ENCODE results near the gene TMIE. TPM values are rescaled to one million over a fixed set of nuclear protein-coding genes. Genes with fewer than 3 reads are reported as not detected.

Gene TMIE
- total RNA-seq, 4 donors from 2014 or later = not detected

DNA sequence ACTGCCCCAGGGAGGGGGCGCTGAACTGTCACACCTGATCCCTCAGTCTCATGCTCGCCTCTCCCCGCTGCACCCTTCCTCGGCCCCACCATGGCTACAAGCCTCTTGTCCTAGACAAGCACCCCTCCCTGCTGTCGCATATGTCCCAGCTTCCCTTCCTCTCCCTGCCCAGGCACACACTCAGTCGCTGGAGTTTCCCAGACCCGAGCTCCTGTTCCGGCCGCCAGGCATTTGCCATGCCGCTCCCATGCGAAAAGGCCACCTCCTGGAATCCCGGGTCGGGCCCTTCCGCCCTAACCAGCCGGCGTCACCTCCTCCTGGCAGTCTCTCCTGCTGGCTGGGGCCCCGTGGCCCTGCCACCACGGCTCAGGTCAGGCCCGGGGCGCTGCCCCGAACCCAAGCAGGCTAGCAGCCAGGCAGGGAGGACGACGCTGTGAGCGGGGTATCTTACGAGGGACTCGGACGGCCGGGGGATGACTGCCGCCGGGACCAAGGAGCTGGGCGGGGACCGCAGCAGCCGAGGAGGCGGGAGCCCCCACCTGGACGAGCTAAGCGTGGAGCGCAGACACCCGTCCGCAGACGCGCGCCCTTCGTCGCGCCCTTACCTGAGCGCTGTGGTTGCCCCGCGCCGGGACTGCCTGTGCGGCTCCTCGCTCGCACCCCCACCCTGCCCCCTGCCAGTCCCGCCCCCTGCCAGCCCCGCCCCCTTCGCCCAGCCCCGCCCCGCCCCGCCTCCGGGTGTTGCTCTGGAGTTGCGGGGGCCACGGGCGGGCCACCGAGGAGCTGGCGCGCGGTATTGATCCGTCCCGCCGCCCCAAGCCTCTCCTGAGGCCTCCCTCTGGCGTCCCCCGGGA is 7.9 kb upstream of the TMIE start, which contains the start of gene ALS2CL:
Gene ALS2CL (minus strand): TSS at position 642 of the 854 bp plus-strand sequence. CDS start 4,239 bp downstream, outside the sequence.
- no peaks in the 10 kb centered on the region for H3K9me3 ChIP-seq
- TF ChIP-seq EP300 (IDR thresholded peaks at IDR 0.05; ENCODE audit: low read depth) (no peak), POLR2A (IDR thresholded peaks at IDR 0.05) (peak; percentile 85), POLR2AphosphoS5 (IDR thresholded peaks at IDR 0.05) (peak; percentile 74 to 90 (median 87))
- TF ChIP-seq, protein P1, sequence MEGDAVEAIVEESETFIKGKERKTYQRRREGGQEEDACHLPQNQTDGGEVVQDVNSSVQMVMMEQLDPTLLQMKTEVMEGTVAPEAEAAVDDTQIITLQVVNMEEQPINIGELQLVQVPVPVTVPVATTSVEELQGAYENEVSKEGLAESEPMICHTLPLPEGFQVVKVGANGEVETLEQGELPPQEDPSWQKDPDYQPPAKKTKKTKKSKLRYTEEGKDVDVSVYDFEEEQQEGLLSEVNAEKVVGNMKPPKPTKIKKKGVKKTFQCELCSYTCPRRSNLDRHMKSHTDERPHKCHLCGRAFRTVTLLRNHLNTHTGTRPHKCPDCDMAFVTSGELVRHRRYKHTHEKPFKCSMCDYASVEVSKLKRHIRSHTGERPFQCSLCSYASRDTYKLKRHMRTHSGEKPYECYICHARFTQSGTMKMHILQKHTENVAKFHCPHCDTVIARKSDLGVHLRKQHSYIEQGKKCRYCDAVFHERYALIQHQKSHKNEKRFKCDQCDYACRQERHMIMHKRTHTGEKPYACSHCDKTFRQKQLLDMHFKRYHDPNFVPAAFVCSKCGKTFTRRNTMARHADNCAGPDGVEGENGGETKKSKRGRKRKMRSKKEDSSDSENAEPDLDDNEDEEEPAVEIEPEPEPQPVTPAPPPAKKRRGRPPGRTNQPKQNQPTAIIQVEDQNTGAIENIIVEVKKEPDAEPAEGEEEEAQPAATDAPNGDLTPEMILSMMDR (IDR thresholded peaks at IDR 0.05) = no peak
- H3K36me3 ChIP-seq = no peaks in the 10 kb centered on the region
- peaks cover 11 to 60% (median 36%) of the 10 kb centered on the region in 4 donors for H3K4me1 ChIP-seq
- DNase-seq = peak; percentile 81
- intact Hi-C loops (cut with DNase I; ENCODE audit: low total_unique reads) = no loop called here
- H3K4me3 ChIP-seq = peak within 1 kb of the TSS; percentile 58 to 78 (median 68)
- H3K27me3 ChIP-seq = no peaks in the 10 kb centered on the region
- WGBS, 2 donors (ENCODE audit: low coverage in 1 of 2) = 1 to 20% methylated on average over 4 to 70 of the region's 71 CpGs
- in situ Hi-C loops (cut with MboI; ENCODE audit: low pct_ligation_motif_present in 1 of 4, low pct_unique_long_range_greater_than_20kb in 1 of 4, low sequenced_read_pairs in 3 of 4) = no loop called here
- H3K27ac ChIP-seq = peak within 1 kb of the TSS; percentile 70 to 91 (median 86)

DNA sequence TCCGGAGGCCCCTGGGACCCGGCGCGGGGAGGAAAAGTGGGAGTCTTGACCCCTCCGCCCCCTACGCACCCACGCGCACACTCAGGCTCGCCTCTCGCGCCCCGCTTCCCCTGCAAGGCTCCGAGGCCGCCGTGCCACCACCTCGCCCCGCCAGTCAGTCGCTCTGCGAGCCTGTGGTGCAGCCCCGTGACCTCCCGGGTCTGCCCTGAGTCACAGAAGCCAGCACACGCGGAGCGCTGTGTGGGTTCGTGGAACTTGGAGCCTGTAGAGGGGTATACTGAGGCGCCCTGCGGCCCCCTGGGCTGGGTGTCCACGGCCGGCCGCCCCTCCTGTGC is 7.3 kb upstream of the TMIE start:
- Histone ChIP-seq H3K4me1 (peaks cover 11 to 60% (median 36%) of the 10 kb centered on the region in 4 donors), H3K36me3 (no peaks in the 10 kb centered on the region), H3K9me3 (no peaks in the 10 kb centered on the region), H3K27me3 (no peaks in the 10 kb centered on the region), H3K27ac (peak overlapping the region; percentile 70 to 91 (median 86)), H3K4me3 (peak overlapping the region; percentile 58 to 78 (median 68))
- intact Hi-C loops (cut with DNase I; ENCODE audit: low total_unique reads) (no loop called here), in situ Hi-C loops (cut with MboI; ENCODE audit: low pct_ligation_motif_present in 1 of 4, low pct_unique_long_range_greater_than_20kb in 1 of 4, low sequenced_read_pairs in 3 of 4) (no loop called here)
- WGBS, 2 donors (ENCODE audit: low coverage in 1 of 2) = 1% methylated on average over 14 of the region's 30 CpGs; no CpG with 5 or more reads in 1 of the 2 donors
- TF ChIP-seq POLR2AphosphoS5 (IDR thresholded peaks at IDR 0.05) (no peak), EP300 (IDR thresholded peaks at IDR 0.05; ENCODE audit: low read depth) (no peak), POLR2A (IDR thresholded peaks at IDR 0.05) (no peak)
- TF ChIP-seq, protein P1 (IDR thresholded peaks at IDR 0.05) = no peak
- peak; percentile 33 for DNase-seq

DNA sequence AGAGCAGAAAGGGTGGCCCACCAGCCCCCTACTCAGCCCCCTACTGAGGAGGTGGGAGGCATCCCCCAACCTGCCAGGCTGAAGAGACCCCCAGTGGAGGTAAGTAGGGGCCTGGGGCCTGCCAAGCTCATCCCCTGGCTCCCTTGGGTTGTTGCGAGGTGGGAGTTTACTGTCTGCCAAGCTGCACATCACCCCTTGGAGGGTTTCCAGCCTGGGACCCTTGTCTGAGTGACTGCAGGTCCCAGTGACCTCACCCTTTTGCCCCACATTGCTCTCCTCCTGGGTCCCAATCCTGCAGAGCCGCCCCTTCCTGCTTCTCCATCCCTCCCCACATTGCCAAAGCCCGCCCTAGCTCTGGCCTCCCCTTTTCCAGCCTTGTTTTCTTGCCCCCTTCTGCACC is 6.7 kb upstream of the TMIE start:
- Histone ChIP-seq H3K36me3 (no peaks in the 10 kb centered on the region), H3K4me3 (no peak overlapping the region), H3K4me1 (peaks cover 11 to 60% (median 36%) of the 10 kb centered on the region in 4 donors), H3K9me3 (no peaks in the 10 kb centered on the region), H3K27ac (peak overlapping the region in 1 of 4 donors; percentile 83), H3K27me3 (no peaks in the 10 kb centered on the region)
- intact Hi-C loops (cut with DNase I; ENCODE audit: low total_unique reads) = no loop called here
- 98 to 100% methylated on average over 2 to 3 of the region's 3 CpGs for WGBS, 2 donors (ENCODE audit: low coverage in 1 of 2)
- TF ChIP-seq POLR2AphosphoS5 (IDR thresholded peaks at IDR 0.05) (no peak), POLR2A (IDR thresholded peaks at IDR 0.05) (no peak), EP300 (IDR thresholded peaks at IDR 0.05; ENCODE audit: low read depth) (no peak)
- TF ChIP-seq, protein P1 (IDR thresholded peaks at IDR 0.05) = no peak
- DNase-seq = no peak
- in situ Hi-C loops (cut with MboI; ENCODE audit: low pct_ligation_motif_present in 1 of 4, low pct_unique_long_range_greater_than_20kb in 1 of 4, low sequenced_read_pairs in 3 of 4) = no loop called here

DNA sequence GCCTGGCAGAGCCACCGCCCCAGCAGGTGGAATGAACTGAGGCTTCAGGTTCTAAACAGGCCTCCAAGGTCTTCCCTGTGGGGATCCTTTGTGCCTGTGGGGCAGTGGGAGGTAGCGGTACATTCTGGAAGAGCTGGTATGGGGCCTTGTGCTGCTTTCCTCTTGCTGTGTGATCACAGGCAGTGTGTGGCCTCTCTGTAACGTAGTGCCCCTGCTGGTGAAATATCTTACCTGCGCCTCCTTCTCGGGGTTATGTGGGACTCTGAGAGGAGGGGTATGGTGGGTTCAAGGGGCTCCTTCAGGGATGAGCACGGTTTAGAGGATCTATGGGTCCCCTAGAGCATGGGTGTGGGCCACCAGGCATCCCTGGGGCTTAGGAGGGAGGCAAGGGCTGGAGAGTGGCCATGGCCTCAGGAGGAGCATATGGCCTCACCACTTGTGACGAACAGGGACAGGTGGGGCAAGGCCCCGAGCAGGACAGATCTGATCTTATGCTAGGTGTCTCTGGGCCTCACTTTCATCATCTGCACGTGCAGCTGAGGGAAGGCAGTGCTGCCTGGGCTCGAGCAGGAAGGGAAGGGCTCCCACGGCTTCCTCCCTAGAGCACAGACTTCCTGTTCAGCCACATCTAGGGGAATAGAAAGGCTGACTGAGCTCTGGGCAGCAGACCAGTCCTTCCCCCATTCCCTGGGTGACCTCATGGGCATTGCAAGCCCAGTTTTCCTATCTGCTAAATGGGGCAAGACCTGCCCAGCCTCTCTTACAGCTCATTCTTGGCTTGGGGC is 5.8 kb upstream of the TMIE start:
- peak; percentile 35 for DNase-seq
- H3K4me1 ChIP-seq = peaks cover 11 to 63% (median 38%) of the 10 kb centered on the region in 4 donors
- WGBS, 2 donors (ENCODE audit: low coverage in 1 of 2) = 74% methylated on average over 11 of the region's 11 CpGs; no CpG with 5 or more reads in 1 of the 2 donors
- peak overlapping the region; percentile 14 to 83 (median 35) for H3K27ac ChIP-seq
- H3K27me3 ChIP-seq = peaks cover 4% of the 10 kb centered on the region
- H3K9me3 ChIP-seq = no peaks in the 10 kb centered on the region
- H3K36me3 ChIP-seq = no peaks in the 10 kb centered on the region
- no peak overlapping the region for H3K4me3 ChIP-seq
- intact Hi-C loops (cut with DNase I; ENCODE audit: low total_unique reads) = no loop called here
- in situ Hi-C loops (cut with MboI; ENCODE audit: low pct_ligation_motif_present in 1 of 4, low pct_unique_long_range_greater_than_20kb in 1 of 4, low sequenced_read_pairs in 3 of 4) = no loop called here
- TF ChIP-seq EP300 (IDR thresholded peaks at IDR 0.05; ENCODE audit: low read depth) = no peak
- TF ChIP-seq, protein P1 (IDR thresholded peaks at IDR 0.05) = peak; percentile 13 to 48 (median 23)
